SIG-M5 treated with dmso at 0.1 percent for 504 hours (cell line): ENCODE results near the gene KCNJ6.
"Not testable (repeated sequence)": the region's sequence is repeated elsewhere in the genome, so short reads cannot be mapped to it uniquely, and the experiment has no call there.

Experiments used
- DNase-seq: peaks from one replicate; lab custom pipeline; 2025; ENCODE audit not compliant: unreplicated experiment; lab: John Stamatoyannopoulos, UW

Gene KCNJ6

DNA sequence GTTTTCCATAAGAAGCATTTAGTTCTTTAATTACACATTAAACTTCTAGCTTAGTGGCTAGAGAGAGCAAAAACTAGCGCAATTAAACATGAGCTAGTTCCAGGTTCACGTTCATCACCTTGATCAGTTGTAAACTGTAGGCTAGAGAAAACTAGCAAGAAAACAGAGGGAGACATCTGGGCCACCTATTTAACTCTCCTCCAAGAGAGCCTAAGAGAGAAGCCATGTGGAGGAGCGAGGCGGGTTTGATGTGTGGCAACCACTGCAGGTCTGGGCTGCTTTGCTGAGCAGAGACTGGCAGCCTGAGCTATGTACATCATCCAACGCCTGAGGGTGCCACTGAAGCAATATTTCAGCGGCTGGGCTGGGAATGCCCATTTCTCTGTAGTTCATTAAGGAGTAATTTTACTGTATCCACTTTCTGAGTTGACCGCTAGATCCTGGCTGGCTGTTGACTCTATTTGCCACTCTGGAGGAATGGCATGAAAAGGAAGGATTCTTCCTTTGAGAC lies 296.7 kb downstream of the KCNJ6 start:
- no peak for DNase-seq

DNA sequence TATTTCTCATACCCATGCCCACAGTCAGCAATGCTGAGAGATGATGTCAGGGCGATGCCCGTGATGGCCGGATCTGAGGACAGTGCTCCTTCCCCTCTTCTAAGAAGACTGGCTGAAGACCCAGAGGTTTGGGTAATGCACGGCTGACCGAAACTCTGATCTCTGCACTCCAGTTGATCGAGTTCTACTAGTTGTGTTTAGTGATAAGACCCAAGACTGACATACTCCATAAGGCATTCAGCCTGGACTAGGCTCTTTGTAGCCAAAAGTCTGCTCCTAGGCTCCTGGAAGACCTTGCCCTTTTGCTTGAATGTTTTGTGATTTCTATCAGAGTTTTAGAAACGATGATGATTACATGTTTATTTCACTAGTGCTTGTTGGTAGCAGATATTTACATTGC lies 298.2 kb downstream of the KCNJ6 start:
- DNase-seq, result no peak

DNA sequence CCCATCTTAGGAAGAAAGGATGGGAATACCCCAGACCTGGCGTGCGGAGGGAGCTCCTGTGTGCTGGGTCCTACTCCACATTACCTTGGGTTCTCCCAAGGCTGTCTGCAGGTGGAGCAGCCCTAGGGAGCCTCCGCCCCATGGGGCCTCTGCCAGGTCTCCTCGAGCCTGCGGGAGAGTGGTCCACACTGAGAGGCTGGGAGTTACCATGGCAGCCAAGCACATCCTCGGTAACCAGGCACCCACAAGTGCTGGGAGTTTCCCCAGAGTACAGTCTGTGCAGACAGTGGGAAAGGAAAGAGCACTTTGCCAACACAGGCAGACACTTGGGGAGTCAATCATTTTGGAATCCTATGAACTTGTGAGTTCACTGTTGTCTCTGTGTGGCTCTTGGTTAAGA lies 300.3 kb downstream of the KCNJ6 start:
- DNase-seq, result no peak

DNA sequence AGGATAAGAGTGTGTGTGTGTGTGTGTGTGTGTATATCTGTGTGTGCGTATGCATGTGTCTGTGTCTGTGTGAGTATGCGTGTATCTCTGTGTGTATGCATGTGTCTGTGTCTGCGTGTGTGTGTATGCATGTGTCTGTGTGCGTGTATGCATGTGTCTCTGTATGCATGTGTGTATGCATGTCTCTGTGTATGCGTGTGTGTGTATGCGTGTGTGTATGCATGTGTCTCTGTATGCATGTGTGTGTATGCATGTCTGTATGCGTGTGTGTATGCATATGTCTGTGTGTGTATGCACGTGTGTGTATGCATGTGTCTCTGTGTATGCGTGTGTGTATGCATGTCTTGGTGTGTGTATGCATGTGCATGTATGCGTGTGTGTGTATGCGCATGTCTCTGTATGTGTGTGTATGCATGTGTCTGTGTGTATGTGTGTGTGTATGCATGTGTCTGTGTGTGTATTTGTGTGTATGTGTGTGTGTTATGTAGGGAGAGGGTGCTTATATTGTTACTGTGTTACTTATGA lies 301.8 kb downstream of the KCNJ6 start:
- no peak for DNase-seq

DNA sequence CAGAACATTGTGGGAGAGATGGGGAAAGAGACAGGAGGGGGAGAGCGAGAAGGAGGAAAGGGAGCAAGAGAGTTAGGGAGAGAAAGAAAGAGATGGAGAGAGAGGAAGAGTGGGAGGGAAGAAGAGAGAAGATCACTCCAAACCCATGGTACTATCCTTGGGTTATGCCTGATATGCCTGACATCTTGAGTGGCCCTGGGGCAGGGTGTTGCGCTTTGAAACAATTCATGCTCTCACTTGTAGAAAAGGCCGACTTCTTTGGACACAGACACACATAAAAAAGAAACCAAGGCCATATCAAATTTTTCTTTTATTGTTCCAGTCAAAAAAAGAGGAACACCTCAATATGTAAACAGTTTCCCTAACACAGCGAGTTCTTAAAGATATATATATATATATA lies 309.2 kb downstream of the KCNJ6 start:
- no peak for DNase-seq

DNA sequence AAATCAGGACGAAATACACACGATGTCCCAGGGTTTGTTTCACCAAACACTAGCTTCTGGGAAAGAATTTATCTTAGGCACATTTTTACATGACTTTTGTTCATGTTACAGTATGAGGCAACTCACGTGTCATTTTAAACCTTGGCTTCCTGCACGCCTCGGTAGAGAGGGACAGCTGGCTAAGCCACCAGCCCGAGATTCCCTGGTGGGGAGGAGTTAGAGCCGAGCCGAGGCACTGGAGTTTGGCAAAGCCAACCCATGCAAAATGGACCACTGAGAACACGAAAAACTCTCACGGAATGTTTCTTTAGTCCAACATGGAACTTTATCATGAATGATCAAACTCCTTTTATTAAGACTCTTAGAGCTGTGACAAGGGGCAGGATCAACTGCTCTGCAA lies 309.7 kb downstream of the KCNJ6 start:
- DNase-seq, result no peak

DNA sequence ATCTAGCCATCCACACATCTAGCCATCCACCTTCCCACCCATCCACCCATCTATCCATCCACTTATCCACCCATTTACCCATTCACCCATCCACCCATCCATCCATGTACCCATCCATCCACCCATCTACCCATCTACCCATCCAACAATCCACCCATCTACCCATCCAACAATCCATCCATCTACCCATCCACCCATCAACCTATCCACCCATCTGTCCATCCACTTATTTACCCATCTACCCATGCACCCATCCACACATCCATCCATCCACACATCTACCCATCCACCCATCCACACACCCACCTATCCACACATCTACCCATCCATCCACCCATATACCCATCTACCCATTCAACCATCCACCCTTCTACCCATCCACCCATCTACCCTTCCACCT lies 311.3 kb downstream of the KCNJ6 start:
- DNase-seq, result no peak

DNA sequence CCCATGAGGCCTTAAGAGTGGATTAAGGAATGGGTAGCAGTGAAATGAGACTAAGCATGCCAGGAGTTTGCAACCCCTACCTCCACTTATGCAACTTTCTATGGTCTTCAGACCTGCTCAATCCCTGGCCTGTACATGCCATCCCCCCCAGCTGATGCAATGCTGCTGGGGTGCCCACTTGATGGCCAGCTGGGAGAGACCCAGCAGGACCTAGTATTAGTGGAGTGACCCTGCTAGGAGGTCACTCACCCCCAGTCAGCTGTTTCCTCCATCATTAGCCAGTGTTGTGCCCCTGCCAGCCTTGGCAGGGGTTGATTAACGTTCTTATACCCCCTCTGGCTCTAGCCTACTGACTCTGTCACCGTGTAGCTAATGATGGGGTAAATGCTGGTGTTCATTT lies 313.1 kb downstream of the KCNJ6 start:
- DNase-seq, result no peak

DNA sequence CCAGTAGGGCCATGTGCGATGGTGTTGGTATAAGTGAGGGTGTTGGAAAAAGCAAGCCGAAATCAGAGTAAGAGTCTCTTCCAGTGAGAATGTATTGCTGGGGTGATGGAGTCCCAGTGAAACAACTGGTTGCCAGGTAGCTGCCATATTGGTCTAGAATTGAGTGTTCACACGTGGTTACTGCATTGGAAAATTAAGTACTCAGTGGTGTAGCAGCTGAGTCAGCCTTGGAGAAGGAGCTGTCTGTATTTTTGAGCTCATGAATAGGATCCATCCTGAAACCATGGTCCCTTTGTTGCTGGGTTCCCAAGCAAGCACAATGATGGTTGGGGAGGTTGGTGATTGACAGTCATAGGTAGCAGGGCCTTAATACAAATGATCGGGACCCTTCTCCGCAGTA lies 314.3 kb downstream of the KCNJ6 start:
- DNase-seq, result no peak

DNA sequence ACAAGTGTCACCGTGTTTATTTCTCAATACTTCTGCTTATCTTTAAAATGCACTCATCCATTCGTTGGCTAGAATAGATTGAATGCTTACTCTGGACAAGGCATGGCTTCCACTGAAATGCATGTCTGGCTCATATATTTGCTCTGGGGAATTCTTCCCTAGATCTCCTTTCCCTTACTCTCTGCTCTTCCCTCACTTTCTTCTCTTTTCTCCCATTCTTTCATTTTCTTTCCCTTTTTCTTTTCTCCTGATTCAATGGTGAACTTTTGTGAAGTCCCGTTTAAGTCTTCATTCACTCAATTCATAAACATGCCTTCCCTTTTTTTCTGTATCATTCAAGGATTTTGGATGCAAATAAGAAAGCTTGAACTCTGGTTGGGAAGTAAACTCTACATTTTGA lies 315.2 kb downstream of the KCNJ6 start:
- no peak for DNase-seq

DNA sequence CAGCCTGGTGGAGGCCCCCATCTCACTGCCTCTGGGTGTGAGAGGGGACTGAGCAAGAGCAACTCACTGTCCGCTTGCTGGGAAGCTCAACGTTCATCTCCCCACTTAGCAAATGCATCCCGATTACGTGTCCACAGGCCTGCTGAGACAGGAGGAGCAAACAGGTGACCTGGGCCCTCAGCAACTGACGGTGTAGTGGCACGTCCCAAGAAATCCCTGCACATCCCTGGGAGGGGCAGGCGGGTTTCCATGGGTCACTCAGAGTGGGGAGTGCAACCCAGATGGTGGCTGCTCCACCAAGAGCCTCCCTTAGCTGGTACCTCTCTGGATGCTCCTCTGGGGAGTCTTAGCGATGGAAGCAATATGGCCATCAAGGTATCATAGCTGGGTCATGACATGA lies 320.3 kb downstream of the KCNJ6 start:
- DNase-seq, result no peak

DNA sequence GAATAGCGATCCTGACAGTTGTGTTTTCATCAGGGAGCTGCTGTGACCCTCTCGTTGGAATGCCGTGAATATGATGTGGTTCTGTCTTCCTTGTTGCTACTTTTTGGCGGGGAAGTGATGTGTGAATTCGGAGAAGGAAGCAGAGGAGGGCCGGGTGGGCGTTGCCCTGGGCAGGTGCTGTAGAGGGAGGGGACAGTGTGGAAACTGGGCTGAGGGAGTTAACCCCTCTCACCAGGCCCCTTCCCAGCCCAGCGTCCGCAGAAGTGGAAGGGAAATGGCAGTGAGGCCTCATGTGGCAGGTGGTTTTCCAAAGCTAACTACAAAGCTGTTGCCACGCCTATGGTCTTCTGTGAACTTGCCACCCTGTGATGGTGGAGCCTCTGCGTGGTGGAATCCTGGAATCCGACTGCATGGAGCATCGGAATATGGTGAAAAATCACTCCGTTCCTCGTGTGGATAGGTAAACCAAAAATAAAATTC lies 321.7 kb downstream of the KCNJ6 start:
- no peak for DNase-seq

DNA sequence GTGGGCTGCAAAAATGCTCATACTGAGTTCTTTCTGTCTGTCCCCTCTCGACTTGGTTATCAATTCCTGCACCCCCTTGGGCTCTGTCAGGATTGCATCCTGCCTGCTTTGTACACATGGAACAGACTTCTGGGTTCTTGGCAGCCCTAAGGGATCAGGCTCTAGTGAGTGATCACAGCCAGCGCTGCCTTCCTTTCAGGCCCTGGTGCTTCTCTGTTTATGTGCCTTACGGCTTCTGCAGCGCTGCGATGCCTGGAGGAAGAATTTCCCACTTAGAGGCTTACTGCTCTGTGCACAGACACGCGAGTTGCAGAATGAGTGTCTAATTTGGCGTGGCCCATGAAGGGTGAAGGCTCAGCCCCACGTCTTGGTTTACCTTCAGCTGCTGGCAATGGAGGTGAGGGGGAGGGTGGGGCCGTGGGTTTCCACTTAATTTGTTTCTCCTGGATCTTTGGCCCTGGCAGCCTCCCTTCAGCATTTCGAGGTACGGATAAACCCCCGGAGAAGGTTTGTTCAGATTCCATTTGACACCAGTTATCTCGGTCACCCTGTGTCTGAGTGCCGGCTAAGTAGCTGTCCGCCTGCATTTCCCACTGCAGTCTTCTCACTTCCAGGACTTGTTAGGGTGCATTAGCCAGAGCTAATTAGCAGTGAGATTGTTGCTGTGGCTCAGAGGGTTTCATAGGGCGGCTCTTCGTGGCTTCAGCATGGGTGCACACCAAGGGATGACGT lies 322.4 kb downstream of the KCNJ6 start:
- no peak for DNase-seq

DNA sequence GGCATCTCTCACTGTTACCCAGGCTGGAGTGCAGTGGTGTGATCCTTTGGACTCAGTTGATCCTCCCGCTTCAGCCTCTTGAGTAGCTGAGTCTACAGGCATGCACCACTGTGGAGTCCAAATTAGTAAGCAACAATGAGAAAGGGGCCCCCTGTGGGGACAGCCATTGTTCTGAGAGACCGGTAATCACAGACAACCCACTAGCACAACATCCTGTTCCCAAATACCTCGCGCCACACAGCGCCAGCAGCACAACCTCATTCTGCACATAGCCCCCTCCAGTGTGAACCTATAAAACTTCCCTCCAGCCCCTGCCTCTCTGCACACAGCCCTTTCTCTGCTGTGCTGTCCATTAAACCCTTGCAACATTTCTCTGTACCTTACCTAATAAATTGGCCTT lies 323.2 kb downstream of the KCNJ6 start:
- DNase-seq, result no peak

DNA sequence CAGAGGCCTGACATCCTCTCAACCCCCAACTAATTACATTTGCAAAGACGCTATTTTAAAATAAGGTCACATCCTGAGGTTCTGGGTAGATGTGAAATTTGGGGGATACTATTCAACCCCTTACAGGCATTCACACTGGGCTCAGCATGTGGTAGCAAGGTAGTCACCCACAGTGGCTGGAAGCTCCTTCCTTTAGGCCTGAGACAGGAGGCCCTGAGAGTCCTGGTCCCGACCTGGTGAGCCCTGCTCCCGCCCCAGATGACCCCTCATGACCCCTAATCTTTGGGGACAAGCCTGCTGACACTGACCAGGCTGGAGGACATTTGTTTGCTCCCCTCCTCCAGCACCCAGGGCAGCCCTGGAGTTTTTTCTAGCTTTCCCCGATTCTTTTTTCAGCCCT lies 323.8 kb downstream of the KCNJ6 start:
- no peak for DNase-seq

DNA sequence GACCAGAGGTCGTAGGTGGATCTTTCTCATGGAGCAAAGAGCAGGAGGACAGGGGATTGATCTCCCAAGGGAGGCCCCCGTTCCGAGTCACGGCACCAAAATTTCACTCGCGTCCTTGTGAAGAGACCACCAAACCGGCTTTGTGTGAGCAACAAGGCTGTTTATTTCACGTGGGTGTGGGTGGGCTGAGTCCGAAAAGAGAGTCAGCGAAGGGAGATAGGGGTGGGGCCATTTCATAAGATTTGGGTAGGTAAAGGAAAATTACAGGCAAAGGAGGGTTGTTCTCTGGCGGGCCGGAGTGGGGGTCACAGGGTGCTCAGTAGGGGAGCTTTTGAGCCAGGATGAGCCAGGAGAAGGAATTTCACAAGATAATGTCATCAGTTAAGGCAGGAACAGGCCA lies 324.3 kb downstream of the KCNJ6 start:
- DNase-seq, result not testable (repeated sequence)

DNA sequence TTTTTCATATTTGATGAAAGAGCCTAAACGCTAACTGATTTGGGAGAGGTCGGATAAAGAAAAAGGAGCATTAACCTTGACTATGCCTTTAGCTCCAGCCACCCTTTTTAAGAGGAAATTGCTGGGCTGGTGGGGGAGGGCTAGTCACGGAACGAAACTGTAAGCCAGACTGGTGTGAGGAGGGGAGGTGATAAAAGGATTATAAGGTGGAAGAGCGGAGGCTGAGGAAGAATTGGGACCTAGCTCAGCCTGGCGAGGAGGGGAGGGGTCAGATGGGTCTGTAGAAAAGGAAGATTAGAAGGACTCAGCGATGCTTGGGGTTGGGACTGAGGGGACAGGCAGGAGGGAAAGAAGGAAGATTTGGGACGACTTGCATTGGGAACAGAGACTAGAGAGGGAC lies 325.4 kb downstream of the KCNJ6 start:
- not testable (repeated sequence) for DNase-seq

DNA sequence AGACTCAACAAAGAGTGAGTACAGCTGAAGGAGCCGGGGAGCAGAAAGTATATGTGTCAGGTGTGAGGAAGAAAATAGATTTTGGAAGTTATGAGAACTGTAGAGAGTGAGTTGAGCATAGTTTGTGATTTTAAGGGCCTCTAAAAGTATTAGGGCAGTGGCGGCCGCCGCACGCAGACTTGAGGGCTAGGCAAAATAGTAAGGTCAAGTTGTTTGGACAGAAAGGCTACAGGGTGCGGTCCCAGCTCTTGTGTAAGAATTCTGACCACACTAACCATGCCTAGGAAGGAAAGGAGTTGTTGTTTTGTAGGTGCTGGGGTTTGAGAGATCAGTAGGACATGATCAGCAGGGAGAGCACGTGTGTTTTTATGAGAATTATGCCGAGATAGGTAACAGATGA lies 327.6 kb downstream of the KCNJ6 start:
- not testable (repeated sequence) for DNase-seq

DNA sequence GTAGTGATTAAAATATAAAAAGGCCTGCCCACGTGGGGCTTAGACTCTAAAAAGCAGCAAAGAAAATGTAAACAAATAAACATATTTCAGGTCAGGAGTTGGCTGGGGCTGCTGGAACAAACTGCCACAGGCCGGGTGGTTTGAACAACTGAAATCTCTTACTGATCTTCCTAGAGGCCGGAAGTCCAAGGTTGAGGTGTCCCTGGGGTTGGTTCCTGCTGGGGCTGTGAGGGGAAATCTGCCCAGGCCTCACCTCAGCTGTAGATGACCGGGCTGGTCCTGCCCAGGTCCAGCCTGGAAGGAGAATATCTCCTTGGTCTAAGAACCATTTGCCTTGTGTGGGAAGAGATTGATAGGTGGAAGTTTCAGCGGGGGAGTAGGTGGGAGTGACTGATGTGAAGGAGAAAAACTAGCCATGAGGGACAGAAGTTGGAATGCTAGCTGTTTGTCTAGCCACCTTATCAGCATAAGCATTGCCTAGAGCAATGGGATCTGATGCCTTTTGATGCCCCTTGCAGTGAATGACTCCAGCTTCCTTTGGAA lies 328.6 kb downstream of the KCNJ6 start:
- DNase-seq, result no peak

DNA sequence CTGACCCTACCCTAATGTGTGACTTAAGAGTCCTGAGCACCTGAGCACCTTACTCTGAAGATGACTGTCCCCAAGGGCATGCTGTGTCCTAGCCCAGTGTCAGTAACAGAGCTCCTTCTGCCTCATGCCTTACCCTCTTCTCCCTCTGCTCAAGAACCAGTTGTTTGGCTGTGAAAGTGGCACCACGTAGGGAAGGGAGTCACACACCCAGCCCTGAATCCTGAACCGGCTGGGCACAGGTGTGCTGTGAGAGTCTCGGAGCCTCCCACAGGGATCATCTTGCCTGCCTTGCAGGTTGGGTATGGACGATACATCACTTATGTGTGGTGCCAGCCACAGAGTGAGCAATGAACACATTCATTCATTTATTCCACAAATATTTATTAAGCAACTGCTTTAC lies 329.1 kb downstream of the KCNJ6 start:
- no peak for DNase-seq

DNA sequence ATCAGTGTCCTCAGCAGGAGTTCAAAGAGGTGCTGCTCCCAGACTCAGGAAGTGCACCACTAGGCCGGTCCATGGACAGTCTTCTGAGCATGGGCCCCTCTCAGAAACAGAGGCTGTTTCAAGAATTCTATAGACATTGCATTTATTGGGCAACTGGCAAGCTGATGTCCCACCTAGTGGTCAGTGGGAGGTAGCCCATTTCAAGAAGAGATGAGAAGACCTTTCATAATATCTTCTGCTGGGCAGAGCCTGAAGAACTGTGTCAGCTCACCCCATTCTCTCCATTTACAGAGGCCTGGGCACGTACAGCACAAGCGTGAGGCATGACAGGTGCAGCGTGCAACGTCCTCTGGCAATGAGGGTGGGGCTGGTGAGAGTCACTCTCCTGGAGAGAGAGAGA lies 333.7 kb downstream of the KCNJ6 start:
- peak; percentile 7 for DNase-seq

DNA sequence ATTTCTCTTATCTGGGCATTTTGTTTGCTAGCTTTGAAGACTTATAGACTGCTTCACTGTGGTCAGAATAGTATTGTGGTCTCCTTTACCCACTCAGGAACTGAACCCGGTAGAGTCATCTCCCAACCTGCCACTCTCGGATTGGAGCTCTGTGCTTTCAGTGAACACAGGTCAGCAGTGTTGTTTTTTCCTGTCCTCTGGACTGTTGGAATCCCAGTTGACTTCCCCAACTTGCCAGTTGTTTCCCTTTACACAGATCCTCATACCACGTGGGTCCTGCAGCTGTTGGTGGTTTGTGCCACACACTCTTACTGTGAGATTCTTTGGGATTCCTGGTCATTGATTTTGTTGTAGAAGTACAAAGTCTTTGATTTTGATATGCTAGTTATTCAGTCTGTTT lies 335.6 kb downstream of the KCNJ6 start:
- no peak for DNase-seq

DNA sequence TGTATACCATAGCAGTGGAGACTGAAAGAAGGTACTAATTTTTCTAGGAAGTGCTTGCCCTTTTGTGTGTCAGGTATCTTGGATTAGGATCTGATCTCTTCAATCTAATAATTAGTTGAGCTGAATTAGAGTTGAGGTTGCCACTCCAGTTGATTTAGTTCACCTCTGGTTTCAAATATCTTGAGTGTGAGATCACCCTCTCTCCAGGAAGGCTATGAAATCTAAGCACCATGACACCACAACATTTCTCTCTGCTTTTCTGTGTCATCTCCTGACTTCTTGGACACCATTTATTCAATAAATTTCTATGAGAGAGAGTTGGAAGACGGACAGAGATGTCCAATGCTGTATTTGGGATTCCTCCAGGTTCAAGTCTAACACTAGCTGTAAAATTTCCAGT lies 336.9 kb downstream of the KCNJ6 start:
- no peak for DNase-seq
